Measurements from ENCODE around the gene RGS9. TPM values are rescaled to one million over a fixed set of nuclear protein-coding genes. Genes with fewer than 3 reads are reported as not detected.

RGS9 gene
- total RNA-seq, 4 donors from 2014 or later: 1.1 to 8.5 (median 3.6) TPM

- TF ChIP-seq CTCF (IDR thresholded peaks at IDR 0.05) (no peak), POLR2AphosphoS5 (IDR thresholded peaks at IDR 0.05) (no peak)
- Histone ChIP-seq H3K4me3 (no peak overlapping the region), H3K36me3 (no peaks in the 10 kb centered on the region), H3K4me1 (no peaks in the 10 kb centered on the region), H3K27ac (no peak overlapping the region), H3K27me3 (peaks cover 26% of the 10 kb centered on the region), H3K9me3 (no peaks in the 10 kb centered on the region)
- 87% methylated on average over 4 of the region's 4 CpGs for WGBS
- DNase-seq (ENCODE audit: low spot score in 2 of 2): no peak
Observed at GRCh38 chr17:65218261-65218660, 81.1 kb downstream of the RGS9 start.

DNA sequence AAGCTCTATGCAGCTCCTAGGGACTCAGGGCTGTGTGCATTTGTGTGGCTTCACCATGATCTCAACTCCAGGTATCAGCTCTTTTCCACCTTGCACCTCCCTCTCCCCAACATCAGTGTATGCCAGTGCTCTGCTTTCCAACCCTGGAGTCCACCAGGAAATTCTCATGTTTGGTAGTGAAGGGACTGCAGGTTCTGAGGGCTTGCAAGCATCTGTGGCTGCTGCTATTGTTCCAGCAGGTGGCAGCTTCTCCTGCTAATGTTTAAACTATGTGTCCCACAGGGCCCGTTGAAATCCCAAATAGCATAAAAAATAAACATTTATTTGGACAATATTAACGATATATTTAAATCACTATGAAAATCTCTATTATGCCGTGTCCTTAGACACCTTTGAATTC lies 82.0 kb downstream of the RGS9 start:
- Histone ChIP-seq H3K4me1 (no peaks in the 10 kb centered on the region), H3K9me3 (no peaks in the 10 kb centered on the region), H3K36me3 (no peaks in the 10 kb centered on the region), H3K27me3 (peaks cover 23% of the 10 kb centered on the region), H3K27ac (no peak overlapping the region), H3K4me3 (no peak overlapping the region)
- no peak for TF ChIP-seq POLR2A (IDR thresholded peaks at IDR 0.05)
- TF ChIP-seq POLR2AphosphoS5 (IDR thresholded peaks at IDR 0.05): no peak
- no peak for TF ChIP-seq CTCF (IDR thresholded peaks at IDR 0.05)
- TF ChIP-seq EP300 (IDR thresholded peaks at IDR 0.05): no peak
- WGBS: 77% methylated on average over 3 of the region's 3 CpGs
- DNase-seq (ENCODE audit: low spot score in 2 of 2): no peak

- no peak for DNase-seq (ENCODE audit: low spot score in 2 of 2)
- Histone ChIP-seq H3K4me1 (no peaks in the 10 kb centered on the region), H3K27ac (no peak overlapping the region), H3K36me3 (no peaks in the 10 kb centered on the region), H3K4me3 (no peak overlapping the region), H3K9me3 (no peaks in the 10 kb centered on the region), H3K27me3 (peaks cover 17% of the 10 kb centered on the region)
- 94% methylated on average over 3 of the region's 3 CpGs for WGBS
- no peak for TF ChIP-seq EP300 (IDR thresholded peaks at IDR 0.05)
- TF ChIP-seq POLR2A (IDR thresholded peaks at IDR 0.05): no peak
- no peak for TF ChIP-seq POLR2AphosphoS5 (IDR thresholded peaks at IDR 0.05)
- no peak for TF ChIP-seq CTCF (IDR thresholded peaks at IDR 0.05)
Observed at GRCh38 chr17:65219707-65220106, 82.5 kb downstream of the RGS9 start.

DNA sequence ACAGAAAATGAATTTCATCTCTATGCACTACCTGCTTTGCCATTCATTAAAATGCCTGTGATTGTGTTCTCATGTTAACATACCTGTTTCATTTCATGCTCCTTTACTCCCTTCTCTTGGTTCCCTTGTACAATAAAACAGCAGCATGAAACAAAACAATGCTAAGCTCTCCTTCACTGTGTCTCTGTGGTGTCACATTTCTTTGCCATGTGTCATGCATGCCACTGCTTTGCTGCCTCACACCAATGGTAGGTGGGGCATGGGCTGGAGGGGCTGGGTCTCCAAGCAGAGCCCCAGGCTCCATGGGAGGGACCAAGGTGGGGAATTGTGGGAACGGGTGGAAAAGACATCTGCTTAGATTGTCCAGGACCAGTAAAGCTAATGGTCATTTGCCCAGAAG lies 83.6 kb downstream of the RGS9 start:
- Histone ChIP-seq H3K9me3 (no peaks in the 10 kb centered on the region), H3K27ac (no peak overlapping the region), H3K4me3 (no peak overlapping the region), H3K36me3 (no peaks in the 10 kb centered on the region), H3K4me1 (no peaks in the 10 kb centered on the region), H3K27me3 (peaks cover 14% of the 10 kb centered on the region)
- 67% methylated on average over 1 of the region's 1 CpG for WGBS
- TF ChIP-seq EP300 (IDR thresholded peaks at IDR 0.05) (no peak), POLR2A (IDR thresholded peaks at IDR 0.05) (no peak), CTCF (IDR thresholded peaks at IDR 0.05) (no peak), POLR2AphosphoS5 (IDR thresholded peaks at IDR 0.05) (no peak)
- DNase-seq (ENCODE audit: low spot score in 2 of 2): no peak

- 87% methylated on average over 3 of the region's 3 CpGs for WGBS
- no peak overlapping the region for H3K4me3 ChIP-seq
- no peaks in the 10 kb centered on the region for H3K9me3 ChIP-seq
- no peak for DNase-seq (ENCODE audit: low spot score in 2 of 2)
- H3K4me1 ChIP-seq: no peaks in the 10 kb centered on the region
- no peak overlapping the region for H3K27ac ChIP-seq
- H3K27me3 ChIP-seq: peaks cover 13% of the 10 kb centered on the region
- no peaks in the 10 kb centered on the region for H3K36me3 ChIP-seq
- TF ChIP-seq CTCF (IDR thresholded peaks at IDR 0.05) (no peak), EP300 (IDR thresholded peaks at IDR 0.05) (no peak), POLR2AphosphoS5 (IDR thresholded peaks at IDR 0.05) (no peak), POLR2A (IDR thresholded peaks at IDR 0.05) (no peak)
Observed at GRCh38 chr17:65222214-65222738, 85.1 kb downstream of the RGS9 start.
